Activated B cell treated with CpG ODN at 0.5 μM for 24 hours (primary cell): ENCODE data around the gene RIMBP2. TPM values are rescaled to one million over a fixed set of nuclear protein-coding genes. Genes with fewer than 3 reads are reported as not detected.

ENCODE experiments used
- ATAC-seq: fragments of 200-7000 bp; cut with Tn5 transposase; one replicate; pipeline ENCODE4 v1.10.0; 2021; ENCODE audit warnings: low read depth, mild to moderate bottlenecking, moderate library complexity
- CTCF ChIA-PET: fragments of 350-600 bp; sonication (Branson Sonifier 250); formaldehyde crosslinking; loops from one replicate; lab custom pipeline; 2021; ENCODE audit warnings: antibody characterized with exemption; lab: Charles Lee
- POLR2A ChIA-PET: fragments of 350-600 bp; sonication (Branson Sonifier 250); formaldehyde crosslinking; loops from one replicate; lab custom pipeline; 2021; ENCODE audit warnings: antibody characterized with exemption; lab: Charles Lee
- DNase-seq: peaks from one replicate; pipeline ENCODE4 v3.0.0; 2022
- H3K27ac Mint-ChIP-seq: one replicate; pipeline ENCODE4 v1.8.0; 2020; ENCODE audit warnings: mixed read lengths
- H3K27me3 Mint-ChIP-seq: one replicate; pipeline ENCODE4 v1.8.0; 2021; ENCODE audit warnings: mixed read lengths
- H3K36me3 Mint-ChIP-seq: one replicate; pipeline ENCODE4 v1.8.0; 2021; ENCODE audit warnings: low read depth, mixed read lengths
- H3K4me1 Mint-ChIP-seq: one replicate; pipeline ENCODE4 v1.8.0; 2021; ENCODE audit warnings: mixed read lengths
- H3K4me3 Mint-ChIP-seq: one replicate; pipeline ENCODE4 v1.8.0; 2020; ENCODE audit warnings: mild to moderate bottlenecking, mixed read lengths
- H3K9me3 Mint-ChIP-seq: one replicate; pipeline ENCODE4 v1.8.0; 2020; ENCODE audit warnings: mixed read lengths
- intact Hi-C: fragments of 100-400 bp; cut with micrococcal nuclease; formaldehyde crosslinking; loops from one replicate; pipeline ENCODE4 v1.15.1; 2024
- total RNA-seq: library from RNA; stranded (reverse); gene quantifications from 2 replicates; pipeline ENCODE4 v1.2.3, GENCODE V29; 2022
- TF ChIP-seq, protein P1 (sequence below): fragments of 200-600 bp; IDR thresholded peaks from one replicate; pipeline ENCODE4 v1.8.0; 2022; ENCODE audit warnings: antibody characterized with exemption, mild to moderate bottlenecking

RIMBP2 gene
- total RNA-seq, 1 donor from 2014 or later: not detected

DNA sequence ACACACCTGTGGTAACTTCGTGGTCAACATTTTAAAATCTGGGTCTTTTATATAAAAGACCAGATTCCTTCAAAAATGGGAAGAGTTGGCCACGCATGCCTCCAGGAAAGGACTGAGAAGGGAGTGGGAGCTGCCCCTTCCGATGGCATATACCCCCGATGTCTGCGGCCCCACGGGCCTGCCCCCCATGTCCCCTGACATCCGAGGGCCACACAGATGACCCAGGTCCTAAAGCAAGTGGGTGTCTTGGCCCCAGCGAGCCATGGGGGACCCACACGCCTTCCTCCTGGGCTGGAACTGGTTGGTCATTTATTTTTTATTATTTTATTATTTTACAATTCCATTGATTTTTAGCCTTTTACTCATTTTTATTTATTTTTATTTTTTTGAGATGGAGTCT lies 235.9 kb downstream of the RIMBP2 start:
- Mint-ChIP-seq H3K36me3 (no peaks in the 10 kb centered on the region), H3K4me3 (no peak overlapping the region), H3K27ac (no peak overlapping the region), H3K9me3 (no peaks in the 10 kb centered on the region), H3K27me3 (no peaks in the 10 kb centered on the region), H3K4me1 (no peaks in the 10 kb centered on the region)
- intact Hi-C loops: no loop called here
- DNase-seq: no peak
- TF ChIP-seq, protein P1, sequence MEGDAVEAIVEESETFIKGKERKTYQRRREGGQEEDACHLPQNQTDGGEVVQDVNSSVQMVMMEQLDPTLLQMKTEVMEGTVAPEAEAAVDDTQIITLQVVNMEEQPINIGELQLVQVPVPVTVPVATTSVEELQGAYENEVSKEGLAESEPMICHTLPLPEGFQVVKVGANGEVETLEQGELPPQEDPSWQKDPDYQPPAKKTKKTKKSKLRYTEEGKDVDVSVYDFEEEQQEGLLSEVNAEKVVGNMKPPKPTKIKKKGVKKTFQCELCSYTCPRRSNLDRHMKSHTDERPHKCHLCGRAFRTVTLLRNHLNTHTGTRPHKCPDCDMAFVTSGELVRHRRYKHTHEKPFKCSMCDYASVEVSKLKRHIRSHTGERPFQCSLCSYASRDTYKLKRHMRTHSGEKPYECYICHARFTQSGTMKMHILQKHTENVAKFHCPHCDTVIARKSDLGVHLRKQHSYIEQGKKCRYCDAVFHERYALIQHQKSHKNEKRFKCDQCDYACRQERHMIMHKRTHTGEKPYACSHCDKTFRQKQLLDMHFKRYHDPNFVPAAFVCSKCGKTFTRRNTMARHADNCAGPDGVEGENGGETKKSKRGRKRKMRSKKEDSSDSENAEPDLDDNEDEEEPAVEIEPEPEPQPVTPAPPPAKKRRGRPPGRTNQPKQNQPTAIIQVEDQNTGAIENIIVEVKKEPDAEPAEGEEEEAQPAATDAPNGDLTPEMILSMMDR: no peak
- CTCF ChIA-PET: no interaction called here
- ATAC-seq: no peak
- POLR2A ChIA-PET: no interaction called here

DNA sequence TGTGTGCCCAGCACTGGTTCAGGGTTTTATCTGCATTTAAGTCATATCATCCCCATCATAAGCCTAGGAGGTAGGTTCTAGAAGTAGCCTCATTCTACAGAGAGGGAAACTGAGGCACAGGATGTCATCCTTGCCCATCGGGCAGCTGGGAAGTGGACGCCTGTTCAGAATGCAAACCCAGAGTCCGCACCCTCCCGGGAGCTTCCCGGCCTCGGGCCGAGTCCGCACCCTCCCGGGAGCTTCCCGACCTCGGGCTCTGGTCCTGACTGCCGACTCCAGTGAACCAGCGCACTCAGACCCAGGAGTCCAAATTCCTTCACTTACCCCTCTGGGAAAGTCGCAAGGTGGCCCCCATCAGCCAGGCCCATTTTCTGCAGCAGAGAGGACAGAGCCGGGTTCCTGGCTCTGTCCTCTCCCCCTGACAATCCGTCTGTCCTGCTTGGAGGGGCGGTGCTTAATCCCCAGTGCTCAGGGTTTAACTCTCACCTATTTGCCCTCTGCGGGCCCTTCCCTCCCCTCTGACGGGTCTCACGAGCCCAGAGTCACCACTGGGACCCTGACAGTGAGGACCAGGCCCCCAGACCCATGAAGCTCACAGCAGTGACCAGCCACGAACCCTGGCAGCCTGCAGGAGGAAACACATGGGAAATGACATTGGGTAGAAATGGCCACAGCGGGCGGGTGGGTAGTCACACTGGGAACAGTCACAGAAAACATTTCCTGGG lies 236.5 kb downstream of the RIMBP2 start:
- ChIA-PET POLR2A (no interaction called here), CTCF (no interaction called here)
- ATAC-seq: no peak
- Mint-ChIP-seq H3K36me3 (no peaks in the 10 kb centered on the region), H3K4me1 (no peaks in the 10 kb centered on the region), H3K9me3 (no peaks in the 10 kb centered on the region), H3K4me3 (no peak overlapping the region), H3K27ac (no peak overlapping the region), H3K27me3 (no peaks in the 10 kb centered on the region)
- TF ChIP-seq, protein P1: no peak
- DNase-seq: no peak
- intact Hi-C loops: no loop called here

DNA sequence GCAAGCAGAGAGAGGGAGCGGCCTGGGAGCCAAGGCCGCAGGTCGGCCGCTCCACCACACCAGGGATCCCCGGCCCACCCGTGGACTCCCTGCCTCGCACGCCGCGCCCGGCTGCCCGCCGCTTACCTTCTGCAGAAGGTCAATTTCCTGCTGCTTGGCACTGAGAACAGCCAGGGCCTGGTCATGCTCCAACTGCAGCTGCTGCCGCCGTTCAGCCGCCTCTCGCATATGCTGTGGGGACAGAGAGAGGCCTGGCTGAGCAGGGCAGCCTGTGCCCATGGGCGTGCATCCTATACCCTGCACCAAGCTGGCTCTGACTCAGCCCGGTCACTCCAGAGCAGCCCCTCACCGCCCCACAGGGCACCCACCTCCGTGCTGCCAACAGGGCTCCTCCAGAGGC lies 237.3 kb downstream of the RIMBP2 start:
- H3K36me3 Mint-ChIP-seq: no peaks in the 10 kb centered on the region
- no peaks in the 10 kb centered on the region for H3K27me3 Mint-ChIP-seq
- DNase-seq (no peak), ATAC-seq (no peak)
- no peak overlapping the region for H3K4me3 Mint-ChIP-seq
- ChIA-PET POLR2A (no interaction called here), CTCF (no interaction called here)
- no peaks in the 10 kb centered on the region for H3K4me1 Mint-ChIP-seq
- intact Hi-C loops: no loop called here
- H3K27ac Mint-ChIP-seq: no peak overlapping the region
- H3K9me3 Mint-ChIP-seq: no peaks in the 10 kb centered on the region
- TF ChIP-seq, protein P1: no peak

DNA sequence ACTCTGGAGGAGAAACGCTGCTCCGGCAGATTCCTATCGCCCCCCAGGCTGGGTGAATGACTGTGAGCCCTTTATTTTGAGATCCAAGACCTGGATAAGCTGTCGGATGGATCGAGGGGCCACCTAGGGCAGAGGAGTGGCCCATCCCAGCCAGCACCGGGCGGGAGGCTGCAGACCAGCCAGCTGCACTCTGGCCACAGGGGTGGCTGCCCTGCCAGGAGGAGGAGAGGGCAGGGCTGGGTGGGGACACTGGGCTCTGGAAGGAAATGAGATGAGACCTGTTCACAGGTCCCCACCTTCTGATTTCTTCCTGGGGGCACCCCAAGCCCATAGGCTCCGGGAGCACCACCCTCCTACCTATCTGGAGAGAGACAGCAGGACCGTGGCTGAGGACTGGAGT lies 238.4 kb downstream of the RIMBP2 start:
- H3K27ac Mint-ChIP-seq: no peak overlapping the region
- H3K4me3 Mint-ChIP-seq: no peak overlapping the region
- H3K36me3 Mint-ChIP-seq: no peaks in the 10 kb centered on the region
- ATAC-seq (no peak), DNase-seq (no peak)
- H3K9me3 Mint-ChIP-seq: no peaks in the 10 kb centered on the region
- ChIA-PET POLR2A (no interaction called here), CTCF (no interaction called here)
- no peaks in the 10 kb centered on the region for H3K27me3 Mint-ChIP-seq
- TF ChIP-seq, protein P1: no peak
- no peaks in the 10 kb centered on the region for H3K4me1 Mint-ChIP-seq
- intact Hi-C loops: no loop called here

DNA sequence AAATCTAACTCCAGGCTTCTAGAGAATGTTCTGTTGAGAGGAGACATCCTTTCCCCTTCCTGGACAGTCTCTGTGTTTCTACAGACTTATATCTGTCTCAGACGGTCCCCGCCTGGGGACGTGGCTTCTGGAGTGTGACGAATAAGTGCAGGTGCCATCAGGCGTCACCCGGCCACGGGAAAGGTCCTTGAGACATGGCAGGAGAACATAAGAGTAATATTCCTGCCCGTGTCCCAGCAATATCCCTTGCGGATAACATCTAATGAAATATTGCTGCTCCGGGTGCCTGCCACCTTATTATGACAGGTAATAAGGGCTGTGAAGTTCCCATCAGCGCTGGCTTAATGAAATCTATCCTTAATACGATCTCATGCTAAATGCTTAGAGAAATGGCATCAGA lies 238.8 kb downstream of the RIMBP2 start:
- DNase-seq (no peak), ATAC-seq (no peak)
- Mint-ChIP-seq H3K27me3 (no peaks in the 10 kb centered on the region), H3K27ac (no peak overlapping the region), H3K4me1 (no peaks in the 10 kb centered on the region), H3K36me3 (no peaks in the 10 kb centered on the region), H3K4me3 (no peak overlapping the region), H3K9me3 (no peaks in the 10 kb centered on the region)
- intact Hi-C loops: no loop called here
- ChIA-PET POLR2A (no interaction called here), CTCF (no interaction called here)
- TF ChIP-seq, protein P1: no peak
